ENCODE results near the gene RIMS4. TPM values are rescaled to one million over a fixed set of nuclear protein-coding genes. Genes with fewer than 3 reads are reported as not detected.

The RIMS4 gene
- total RNA-seq, 1 experiment from 2014 or later: 3.2 TPM

GRCh38 chr20:44762466-44763140, 47.7 kb downstream of the RIMS4 start:
- DNase-seq (ENCODE audit: low spot score): no peak

GRCh38 chr20:44761423-44761822, 48.9 kb downstream of the RIMS4 start:
- DNase-seq (ENCODE audit: low spot score): no peak

GRCh38 chr20:44759595-44759994, 50.8 kb downstream of the RIMS4 start:
- no peak for DNase-seq (ENCODE audit: low spot score)

- no peak for DNase-seq (ENCODE audit: low spot score)
Observed at GRCh38 chr20:44758247-44759101, 51.9 kb downstream of the RIMS4 start.

GRCh38 chr20:44756956-44757355, 53.4 kb downstream of the RIMS4 start:
- DNase-seq (ENCODE audit: low spot score): no peak

- DNase-seq (ENCODE audit: low spot score): no peak
Observed at GRCh38 chr20:44756011-44756688, 54.2 kb downstream of the RIMS4 start.

GRCh38 chr20:44754554-44754953, 55.8 kb downstream of the RIMS4 start:
- no peak for DNase-seq (ENCODE audit: low spot score)

GRCh38 chr20:44752099-44752931, 58.0 kb downstream of the RIMS4 start:
- DNase-seq (ENCODE audit: low spot score): no peak

GRCh38 chr20:44750081-44750805, 60.1 kb downstream of the RIMS4 start:
- no peak for DNase-seq (ENCODE audit: low spot score)

GRCh38 chr20:44748005-44748370, 62.4 kb downstream of the RIMS4 start:
- DNase-seq (ENCODE audit: low spot score): no peak

- DNase-seq (ENCODE audit: low spot score): peak; percentile 83
Observed at GRCh38 chr20:44747166-44748004, 63.0 kb downstream of the RIMS4 start.

GRCh38 chr20:44746367-44747165, 63.8 kb downstream of the RIMS4 start:
- DNase-seq (ENCODE audit: low spot score): peak; percentile 19

- no peak for DNase-seq (ENCODE audit: low spot score)
Observed at GRCh38 chr20:44745598-44746366, 64.6 kb downstream of the RIMS4 start, which contains the start of gene KCNK15. KCNK15 (plus strand) TSS chr20:44745865; CDS start chr20:44745911, 46 bp downstream.

GRCh38 chr20:44745122-44745597, 65.2 kb downstream of the RIMS4 start:
- no peak for DNase-seq (ENCODE audit: low spot score)

GRCh38 chr20:44743916-44744655, 66.3 kb downstream of the RIMS4 start:
- DNase-seq (ENCODE audit: low spot score): no peak

GRCh38 chr20:44743080-44743701, 67.2 kb downstream of the RIMS4 start:
- DNase-seq (ENCODE audit: low spot score): no peak

Data from H4 (cell line).